Stomach (tissue), 4 donors: ENCODE results near the gene MEIOC.

Source experiments
- CTCF ChIP-seq, 7 experiments: fragments of 450-650 bp in 4 of 7; fragments of 200-600 bp in 3 of 7; sonication (generic) in 3 of 7; IDR thresholded peaks; one replicate each; pipeline ENCODE4 v1.5.1; 2016 to 2019; ENCODE audit warnings: antibody characterized with exemption in 7 of 7, control low read depth in 2 of 7, mild to moderate bottlenecking in 1 of 7
- EP300 ChIP-seq: sonication (generic); formaldehyde crosslinking; IDR thresholded peaks from one replicate; pipeline ENCODE4 v1.6.1; 2017; ENCODE audit warnings: antibody characterized with exemption
- POLR2A ChIP-seq, 4 donors: fragments of 450-650 bp; IDR thresholded peaks; one replicate each; pipeline ENCODE4 v1.6.1; 2016; ENCODE audit warnings: antibody characterized with exemption in 4 of 4, control low read depth in 2 of 4, mild to moderate bottlenecking in 1 of 4, moderate library complexity in 1 of 4

- TF ChIP-seq POLR2A (IDR thresholded peaks at IDR 0.05) (no peak), CTCF (IDR thresholded peaks at IDR 0.05) (no peak), EP300 (no peak)
Observed at GRCh38 chr17:44606658-44607057, 49.6 kb upstream of the MEIOC start.
